ENCODE results near the gene PCDHGB6. TPM values are rescaled to one million over a fixed set of nuclear protein-coding genes. Genes with fewer than 3 reads are reported as not detected.
"Not testable (repeated sequence)": the region's sequence is repeated elsewhere in the genome, so short reads cannot be mapped to it uniquely, and the experiment has no call there.

The PCDHGB6 gene
- total RNA-seq, 1 donor from 2014 or later: 7.5 TPM

- no peaks in the 10 kb centered on the region for H3K36me3 ChIP-seq
- peaks cover 7% of the 10 kb centered on the region for H3K27me3 ChIP-seq
- TF ChIP-seq CTCF (IDR thresholded peaks at IDR 0.05): no peak
- H3K4me1 ChIP-seq: no peaks in the 10 kb centered on the region
- intact Hi-C loops (cut with DNase I): no loop called here
- no peak for ATAC-seq
- DNase-seq: no peak
- H3K4me3 ChIP-seq: no peak overlapping the region
- H3K27ac ChIP-seq: no peak overlapping the region
- H3K9me3 ChIP-seq: peaks cover 36% of the 10 kb centered on the region
Measured at GRCh38 chr5:141374627-141375026, 33.2 kb upstream of the PCDHGB6 start.

- H3K4me1 ChIP-seq; DNase-seq; H3K4me3 ChIP-seq; intact Hi-C loops (cut with DNase I); H3K36me3 ChIP-seq; H3K27ac ChIP-seq; H3K27me3 ChIP-seq; ATAC-seq: not testable (repeated sequence)
- peaks cover 41% of the 10 kb centered on the region for H3K9me3 ChIP-seq
Measured at GRCh38 chr5:141375444-141376155, 32.2 kb upstream of the PCDHGB6 start.

GRCh38 chr5:141382469-141383294 is 25.1 kb upstream of the PCDHGB6 start, which contains the start of gene PCDHGA7:
Gene PCDHGA7, plus strand, starts transcription at chr5:141382742. Its CDS starts 158 bp downstream, at chr5:141382900.
- no peak within 1 kb of the TSS for H3K27ac ChIP-seq
- peaks cover 11% of the 10 kb centered on the region for H3K27me3 ChIP-seq
- H3K4me3 ChIP-seq: peak within 1 kb of the TSS; percentile 20
- TF ChIP-seq CTCF (IDR thresholded peaks at IDR 0.05): peak; percentile 13
- intact Hi-C loops (cut with DNase I): no loop called here
- H3K4me1 ChIP-seq: no peaks in the 10 kb centered on the region
- ATAC-seq (peak; percentile 29), DNase-seq (no peak)
- no peaks in the 10 kb centered on the region for H3K36me3 ChIP-seq
- H3K9me3 ChIP-seq: peaks cover 23% of the 10 kb centered on the region

GRCh38 chr5:141383345-141383744 is 24.5 kb upstream of the PCDHGB6 start:
- Histone ChIP-seq H3K4me1 (no peaks in the 10 kb centered on the region), H3K9me3 (peaks cover 19% of the 10 kb centered on the region), H3K4me3 (no peak overlapping the region), H3K27ac (no peak overlapping the region), H3K27me3 (peaks cover 11% of the 10 kb centered on the region), H3K36me3 (no peaks in the 10 kb centered on the region)
- intact Hi-C loops (cut with DNase I): no loop called here
- TF ChIP-seq CTCF (IDR thresholded peaks at IDR 0.05): no peak
- no peak for ATAC-seq
- DNase-seq: no peak

- Histone ChIP-seq H3K27me3 (peaks cover 11% of the 10 kb centered on the region), H3K36me3 (no peaks in the 10 kb centered on the region), H3K4me3 (no peak overlapping the region), H3K4me1 (no peaks in the 10 kb centered on the region), H3K9me3 (peaks cover 24% of the 10 kb centered on the region), H3K27ac (no peak overlapping the region)
- ATAC-seq (no peak), DNase-seq (no peak)
- intact Hi-C loops (cut with DNase I): no loop called here
- TF ChIP-seq CTCF (IDR thresholded peaks at IDR 0.05): no peak
Measured at GRCh38 chr5:141384471-141385267, 23.2 kb upstream of the PCDHGB6 start.

Measured in upper lobe of right lung (tissue), 1 donor.